Cardiac fibroblast (primary cell): ENCODE data around the gene GRIK2.
"Not testable (repeated sequence)": the region's sequence is repeated elsewhere in the genome, so short reads cannot be mapped to it uniquely, and the experiment has no call there.

Experiments used
- DNase-seq, 2 donors: peaks; one replicate each; pipeline versions ENCODE4 v3.0.0 to v3.0.0-alpha.2; 2010; ENCODE audit warnings: low read depth in 2 of 2
- H3K4me3 ChIP-seq, 2 donors: replicated peaks in 1 of 2; 1 replicate in 1 of 2; 2 replicates in 1 of 2; pipeline ENCODE4 v1.5.1; 2011; ENCODE audit warnings: low read depth in 2 of 2, low read length in 2 of 2, mild to moderate bottlenecking in 2 of 2, moderate library complexity in 1 of 2
- TF ChIP-seq, protein P1 (sequence below): IDR thresholded peaks from one replicate; pipeline ENCODE4 v1.5.1; 2011; ENCODE audit warnings: low read depth, mild to moderate bottlenecking, low read length, inconsistent platforms

The GRIK2 gene

DNA sequence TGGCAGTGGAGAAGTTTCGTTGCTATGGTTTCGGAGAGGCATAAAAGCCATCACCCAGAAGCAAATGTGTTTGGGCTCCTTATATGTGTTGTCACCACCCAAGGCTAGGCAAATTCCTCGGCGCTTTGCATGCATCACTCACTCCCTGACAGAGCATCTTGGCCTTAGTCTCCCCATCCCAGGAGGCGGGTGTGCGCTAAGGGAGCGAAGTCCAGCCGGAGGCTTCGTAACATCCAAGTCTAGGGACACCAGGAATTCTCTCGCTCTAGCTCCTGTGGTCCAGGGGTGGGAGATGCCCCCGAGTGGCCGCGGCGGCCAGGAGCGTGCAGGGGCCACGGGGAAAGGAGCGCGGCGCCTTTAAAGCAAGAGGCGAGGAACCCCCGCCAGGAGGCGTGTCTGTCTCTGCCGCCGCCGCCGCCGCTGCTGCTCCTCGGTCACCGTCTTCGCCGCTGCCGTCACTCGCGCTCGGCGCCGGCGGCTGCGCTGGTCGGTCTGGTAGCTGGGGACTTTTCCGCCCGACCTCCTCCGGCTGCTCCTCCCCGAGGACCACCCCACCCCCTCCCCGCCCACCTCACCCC is at the start of gene GRIK2:
GRIK2 (plus strand) TSS at position 458 of the 578 bp plus-strand sequence.
- DNase-seq: peak; percentile 28 to 33
- peak within 1 kb of the TSS; percentile 54 to 60 for H3K4me3 ChIP-seq

DNA sequence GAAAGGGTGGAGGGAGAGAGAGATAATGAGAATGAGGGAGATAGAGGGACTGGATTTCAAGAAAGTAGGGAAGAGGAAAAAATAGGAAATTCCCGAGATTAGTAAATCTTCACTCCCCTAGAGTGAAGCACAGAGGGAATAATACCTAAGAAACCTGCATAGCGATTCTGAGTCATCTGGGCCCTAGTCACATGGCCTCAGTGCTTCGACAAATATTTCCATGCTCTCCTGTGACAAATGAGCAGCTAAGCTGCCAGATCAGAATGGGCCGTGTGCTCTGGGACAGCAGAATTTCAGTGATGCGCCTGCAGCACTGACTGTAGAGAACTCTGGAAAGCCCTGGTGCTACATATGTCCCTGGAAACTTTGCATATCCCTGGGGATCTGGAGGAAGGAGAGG is 48.6 kb upstream of the GRIK2 start:
- TF ChIP-seq, protein P1, sequence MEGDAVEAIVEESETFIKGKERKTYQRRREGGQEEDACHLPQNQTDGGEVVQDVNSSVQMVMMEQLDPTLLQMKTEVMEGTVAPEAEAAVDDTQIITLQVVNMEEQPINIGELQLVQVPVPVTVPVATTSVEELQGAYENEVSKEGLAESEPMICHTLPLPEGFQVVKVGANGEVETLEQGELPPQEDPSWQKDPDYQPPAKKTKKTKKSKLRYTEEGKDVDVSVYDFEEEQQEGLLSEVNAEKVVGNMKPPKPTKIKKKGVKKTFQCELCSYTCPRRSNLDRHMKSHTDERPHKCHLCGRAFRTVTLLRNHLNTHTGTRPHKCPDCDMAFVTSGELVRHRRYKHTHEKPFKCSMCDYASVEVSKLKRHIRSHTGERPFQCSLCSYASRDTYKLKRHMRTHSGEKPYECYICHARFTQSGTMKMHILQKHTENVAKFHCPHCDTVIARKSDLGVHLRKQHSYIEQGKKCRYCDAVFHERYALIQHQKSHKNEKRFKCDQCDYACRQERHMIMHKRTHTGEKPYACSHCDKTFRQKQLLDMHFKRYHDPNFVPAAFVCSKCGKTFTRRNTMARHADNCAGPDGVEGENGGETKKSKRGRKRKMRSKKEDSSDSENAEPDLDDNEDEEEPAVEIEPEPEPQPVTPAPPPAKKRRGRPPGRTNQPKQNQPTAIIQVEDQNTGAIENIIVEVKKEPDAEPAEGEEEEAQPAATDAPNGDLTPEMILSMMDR: no peak
- DNase-seq: no peak
- H3K4me3 ChIP-seq: no peak overlapping the region

More for the DNA sequence above, at the start of gene GRIK2:
- TF ChIP-seq, protein P1: peak; percentile 23

DNA sequence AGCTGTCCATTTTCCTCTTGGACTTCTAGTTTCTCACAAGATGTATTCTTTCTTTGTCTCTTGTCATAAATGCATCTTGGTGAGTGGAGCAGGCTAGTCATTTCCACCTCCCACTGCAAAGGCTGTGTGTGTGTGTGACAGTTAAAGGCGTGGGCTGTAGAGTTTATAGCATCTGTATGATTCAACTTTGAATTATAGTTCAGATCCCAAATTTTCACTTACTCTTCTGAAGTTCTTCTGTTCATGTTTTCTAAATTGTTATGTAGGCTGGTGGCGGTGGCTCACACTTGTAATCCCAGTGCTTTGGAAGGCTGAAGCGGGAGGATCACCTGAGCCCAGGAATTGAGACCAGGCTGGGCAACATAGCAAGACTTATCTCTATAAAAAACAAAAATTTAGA is 44.7 kb upstream of the GRIK2 start:
- TF ChIP-seq, protein P1: no peak
- no peak for DNase-seq
- no peak overlapping the region for H3K4me3 ChIP-seq

DNA sequence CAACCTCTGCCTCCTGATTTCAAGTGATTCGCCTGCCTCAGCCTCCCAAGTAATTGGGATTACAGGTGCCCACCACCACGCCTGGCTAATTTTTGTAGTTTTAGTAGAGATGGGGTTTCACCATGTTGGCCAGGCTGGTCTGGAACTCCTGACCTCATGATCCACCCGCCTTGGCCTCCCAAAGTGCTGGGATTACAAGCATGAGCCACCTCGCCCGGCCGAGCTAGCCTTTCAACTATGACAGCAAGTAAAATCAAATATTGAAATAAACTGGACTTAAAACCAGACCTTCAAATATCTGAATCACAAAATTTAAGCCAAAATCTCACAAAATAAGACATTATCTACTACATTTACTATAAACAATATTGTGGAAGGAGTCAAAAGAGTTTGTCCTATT is 42.9 kb upstream of the GRIK2 start:
- DNase-seq, H3K4me3 ChIP-seq: not testable (repeated sequence)

DNA sequence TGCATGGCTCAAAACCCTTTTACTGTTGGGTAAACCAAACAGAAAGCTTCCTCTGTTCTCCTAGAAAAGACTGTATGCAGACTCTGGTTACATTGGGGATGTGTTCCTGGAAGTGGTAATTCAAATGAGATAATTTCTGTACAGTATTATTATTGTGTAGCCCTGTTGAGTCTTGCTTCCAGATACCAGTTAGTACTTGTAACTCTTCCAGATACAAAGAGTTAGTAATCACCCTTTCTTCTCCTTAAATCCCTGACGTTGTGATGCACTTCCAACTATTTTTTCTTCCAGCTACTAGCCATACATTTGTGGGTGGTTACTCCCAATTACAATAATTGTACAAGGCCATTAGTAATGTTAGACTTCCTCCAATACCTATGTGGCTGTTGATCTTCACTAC is 42.3 kb upstream of the GRIK2 start:
- no peak for DNase-seq
- H3K4me3 ChIP-seq: no peak overlapping the region
- TF ChIP-seq, protein P1: no peak

DNA sequence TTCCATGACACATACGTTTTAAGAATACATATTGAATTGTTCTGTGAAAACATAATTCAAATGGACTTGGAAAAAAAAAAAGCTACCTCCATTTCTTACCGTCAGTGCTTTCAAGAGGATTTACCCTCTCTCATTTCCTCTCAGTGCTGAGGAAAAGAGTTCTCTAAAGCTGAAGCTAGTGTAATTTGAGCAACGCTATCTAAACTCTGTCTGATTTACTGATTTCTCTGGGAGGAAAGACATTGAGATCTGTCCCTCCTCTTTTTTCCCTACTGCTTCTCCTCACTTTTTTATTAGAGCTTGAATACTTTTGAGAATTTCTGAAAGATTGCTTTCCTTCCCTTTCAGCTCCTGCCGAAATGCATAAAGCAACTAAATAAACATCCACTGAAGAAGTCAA is 41.2 kb upstream of the GRIK2 start:
- no peak for DNase-seq
- TF ChIP-seq, protein P1: no peak
- no peak overlapping the region for H3K4me3 ChIP-seq

DNA sequence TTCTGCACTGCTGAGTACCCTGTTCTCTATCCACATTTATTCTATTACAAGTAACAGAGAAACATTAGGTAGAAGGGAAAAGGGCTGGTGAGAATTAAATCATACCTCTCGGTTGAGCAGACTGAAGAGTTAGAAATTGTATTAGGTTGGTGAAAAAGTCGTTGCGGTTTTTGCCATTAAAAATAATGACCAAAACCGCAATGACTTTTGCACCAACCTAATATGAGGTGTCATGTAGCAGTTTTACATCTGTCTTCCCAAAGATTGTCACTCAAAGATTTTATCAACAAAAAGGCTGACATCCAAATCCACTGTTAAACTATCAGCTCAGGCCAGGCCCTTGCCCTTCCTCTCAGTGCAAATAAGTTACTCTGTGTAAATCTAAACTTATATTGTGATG is 28.3 kb upstream of the GRIK2 start:
- no peak overlapping the region for H3K4me3 ChIP-seq
- TF ChIP-seq, protein P1: no peak
- DNase-seq: no peak
